ENCODE measurements around the gene TMEM244. TPM values are rescaled to one million over a fixed set of nuclear protein-coding genes. Genes with fewer than 3 reads are reported as not detected.
"Not testable (repeated sequence)": the region's sequence is repeated elsewhere in the genome, so short reads cannot be mapped to it uniquely, and the experiment has no call there.

The TMEM244 gene
- total RNA-seq, 1 donor from 2014 or later = not detected

DNA sequence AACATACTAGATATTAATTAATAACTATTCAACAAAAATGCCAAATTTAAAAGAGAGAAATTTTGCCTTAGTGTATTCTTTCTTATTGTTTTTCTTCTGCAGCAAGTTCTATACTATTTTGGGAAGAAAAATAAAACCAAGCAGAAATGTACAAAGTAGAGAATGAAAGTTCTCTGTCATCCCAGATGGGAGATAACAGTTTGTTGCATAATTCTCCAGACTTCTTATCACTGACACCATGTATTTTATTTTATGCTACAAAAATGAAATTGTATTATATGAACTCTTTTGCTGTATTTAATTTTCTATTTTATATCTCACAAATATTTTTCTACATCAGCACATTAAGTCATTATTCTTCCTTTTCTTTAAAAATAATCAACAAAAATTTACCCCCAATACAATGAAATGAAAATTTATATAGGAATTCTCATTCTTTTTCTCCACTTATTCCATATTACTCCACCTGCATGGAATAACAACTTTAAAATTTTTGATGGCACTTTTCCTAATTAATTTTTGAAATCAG is 18.2 kb downstream of the TMEM244 start:
- Mint-ChIP-seq H3K36me3 (ENCODE audit: low read depth, unreplicated experiment) (no peaks in the 10 kb centered on the region), H3K4me1 (ENCODE audit: unreplicated experiment) (no peaks in the 10 kb centered on the region), H3K27ac (ENCODE audit: unreplicated experiment) (no peak overlapping the region), H3K9me3 (ENCODE audit: unreplicated experiment) (no peaks in the 10 kb centered on the region), H3K4me3 (ENCODE audit: unreplicated experiment) (no peak overlapping the region), H3K27me3 (ENCODE audit: unreplicated experiment) (peaks cover under 1% of the 10 kb centered on the region)
- TF ChIP-seq, protein P1, sequence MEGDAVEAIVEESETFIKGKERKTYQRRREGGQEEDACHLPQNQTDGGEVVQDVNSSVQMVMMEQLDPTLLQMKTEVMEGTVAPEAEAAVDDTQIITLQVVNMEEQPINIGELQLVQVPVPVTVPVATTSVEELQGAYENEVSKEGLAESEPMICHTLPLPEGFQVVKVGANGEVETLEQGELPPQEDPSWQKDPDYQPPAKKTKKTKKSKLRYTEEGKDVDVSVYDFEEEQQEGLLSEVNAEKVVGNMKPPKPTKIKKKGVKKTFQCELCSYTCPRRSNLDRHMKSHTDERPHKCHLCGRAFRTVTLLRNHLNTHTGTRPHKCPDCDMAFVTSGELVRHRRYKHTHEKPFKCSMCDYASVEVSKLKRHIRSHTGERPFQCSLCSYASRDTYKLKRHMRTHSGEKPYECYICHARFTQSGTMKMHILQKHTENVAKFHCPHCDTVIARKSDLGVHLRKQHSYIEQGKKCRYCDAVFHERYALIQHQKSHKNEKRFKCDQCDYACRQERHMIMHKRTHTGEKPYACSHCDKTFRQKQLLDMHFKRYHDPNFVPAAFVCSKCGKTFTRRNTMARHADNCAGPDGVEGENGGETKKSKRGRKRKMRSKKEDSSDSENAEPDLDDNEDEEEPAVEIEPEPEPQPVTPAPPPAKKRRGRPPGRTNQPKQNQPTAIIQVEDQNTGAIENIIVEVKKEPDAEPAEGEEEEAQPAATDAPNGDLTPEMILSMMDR (IDR thresholded peaks at IDR 0.05; ENCODE audit: unreplicated experiment) = no peak
- DNase-seq (ENCODE audit: low spot score) = no peak

DNA sequence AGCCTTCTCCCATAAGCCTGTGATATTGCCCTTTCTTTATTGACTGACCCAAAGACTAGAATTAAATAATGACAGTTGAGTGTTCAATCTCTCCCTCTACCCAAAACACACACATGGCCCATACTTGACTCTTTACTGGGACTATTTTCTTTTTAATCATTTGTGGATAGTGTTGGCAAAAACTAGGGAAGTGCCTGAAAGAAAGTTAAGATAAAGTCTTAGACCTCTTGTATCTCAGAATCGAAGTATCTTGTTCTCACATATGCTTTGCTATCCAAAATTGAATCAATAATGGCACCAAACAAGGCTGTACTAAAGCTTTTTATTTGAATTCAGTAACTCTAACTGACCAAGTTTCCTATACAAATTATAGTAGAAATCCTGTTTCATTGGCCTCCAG is 19.0 kb downstream of the TMEM244 start:
- Mint-ChIP-seq H3K27me3 (ENCODE audit: unreplicated experiment) (no peaks in the 10 kb centered on the region), H3K9me3 (ENCODE audit: unreplicated experiment) (no peaks in the 10 kb centered on the region), H3K4me3 (ENCODE audit: unreplicated experiment) (no peak overlapping the region), H3K4me1 (ENCODE audit: unreplicated experiment) (no peaks in the 10 kb centered on the region), H3K27ac (ENCODE audit: unreplicated experiment) (no peak overlapping the region), H3K36me3 (ENCODE audit: low read depth, unreplicated experiment) (no peaks in the 10 kb centered on the region)
- DNase-seq (ENCODE audit: low spot score) = no peak
- TF ChIP-seq, protein P1 (IDR thresholded peaks at IDR 0.05; ENCODE audit: unreplicated experiment) = no peak

DNA sequence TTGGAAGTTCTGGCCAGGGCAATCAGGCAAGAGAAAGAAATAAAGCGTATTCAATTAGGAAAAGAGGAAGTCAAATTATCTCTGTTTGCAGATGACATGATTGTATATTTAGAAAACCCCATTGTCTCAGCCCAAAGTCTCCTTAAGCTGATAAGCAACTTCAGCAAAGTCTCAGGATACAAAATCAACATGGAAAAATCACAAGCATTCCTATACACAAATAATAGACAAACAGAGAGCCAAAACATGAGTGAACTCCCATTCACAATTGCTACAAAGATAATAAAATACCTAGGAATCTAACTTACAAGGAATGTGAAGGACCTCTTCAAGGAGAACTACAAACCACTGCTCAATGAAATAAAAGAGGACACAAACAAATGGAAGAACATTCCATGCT is 21.6 kb downstream of the TMEM244 start:
- not testable (repeated sequence) for DNase-seq (ENCODE audit: low spot score); H3K27ac Mint-ChIP-seq (ENCODE audit: unreplicated experiment); H3K27me3 Mint-ChIP-seq (ENCODE audit: unreplicated experiment); H3K4me1 Mint-ChIP-seq (ENCODE audit: unreplicated experiment); H3K4me3 Mint-ChIP-seq (ENCODE audit: unreplicated experiment); H3K36me3 Mint-ChIP-seq (ENCODE audit: low read depth, unreplicated experiment); H3K9me3 Mint-ChIP-seq (ENCODE audit: unreplicated experiment)

DNA sequence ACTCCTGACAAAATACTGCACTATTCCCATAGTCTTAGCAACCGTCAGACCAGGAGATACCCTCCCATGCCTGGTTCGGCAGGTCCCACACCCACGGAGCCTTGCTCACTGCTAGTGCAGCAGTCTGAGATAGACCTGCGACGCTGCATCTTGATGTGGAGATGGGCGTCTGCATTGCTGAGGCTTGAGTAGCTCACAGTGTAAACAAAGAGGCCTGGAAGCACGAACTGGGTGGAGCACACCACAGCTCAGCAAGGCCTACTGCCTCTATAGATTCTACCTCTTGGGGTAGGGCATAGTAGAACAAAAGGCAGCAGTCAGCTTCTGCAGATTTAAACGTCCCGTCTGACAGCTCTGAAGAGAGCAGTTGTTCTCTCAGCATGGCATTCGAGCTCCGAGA is 25.4 kb downstream of the TMEM244 start:
- DNase-seq (ENCODE audit: low spot score) = no peak
- TF ChIP-seq, protein P1 (IDR thresholded peaks at IDR 0.05; ENCODE audit: unreplicated experiment) = no peak
- Mint-ChIP-seq H3K4me3 (ENCODE audit: unreplicated experiment) (no peak overlapping the region), H3K36me3 (ENCODE audit: low read depth, unreplicated experiment) (no peaks in the 10 kb centered on the region), H3K27me3 (ENCODE audit: unreplicated experiment) (no peaks in the 10 kb centered on the region), H3K27ac (ENCODE audit: unreplicated experiment) (no peak overlapping the region), H3K9me3 (ENCODE audit: unreplicated experiment) (no peaks in the 10 kb centered on the region), H3K4me1 (ENCODE audit: unreplicated experiment) (no peaks in the 10 kb centered on the region)

DNA sequence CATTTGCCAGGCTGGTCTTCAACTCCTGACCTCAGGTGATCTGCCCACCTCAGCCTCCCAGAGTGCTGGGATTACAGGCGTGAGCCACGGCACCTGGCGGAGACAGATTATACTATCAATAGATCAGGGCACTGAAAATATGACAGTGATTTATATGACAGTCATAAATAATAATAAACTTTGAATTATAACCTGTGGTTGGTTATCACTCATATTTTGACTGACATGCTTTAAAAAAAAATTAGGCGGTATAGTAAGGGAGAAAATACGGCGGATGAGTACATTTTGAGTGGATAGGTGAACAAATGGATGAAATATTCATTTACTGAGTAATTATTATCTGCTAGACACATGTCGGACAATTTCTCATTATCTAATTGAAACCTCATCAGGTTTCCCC is 28.8 kb downstream of the TMEM244 start:
- H3K36me3 Mint-ChIP-seq (ENCODE audit: low read depth, unreplicated experiment) = no peaks in the 10 kb centered on the region
- H3K4me3 Mint-ChIP-seq (ENCODE audit: unreplicated experiment) = no peak overlapping the region
- no peak for DNase-seq (ENCODE audit: low spot score)
- H3K27me3 Mint-ChIP-seq (ENCODE audit: unreplicated experiment) = no peaks in the 10 kb centered on the region
- TF ChIP-seq, protein P1 (IDR thresholded peaks at IDR 0.05; ENCODE audit: unreplicated experiment) = no peak
- H3K4me1 Mint-ChIP-seq (ENCODE audit: unreplicated experiment) = no peaks in the 10 kb centered on the region
- no peak overlapping the region for H3K27ac Mint-ChIP-seq (ENCODE audit: unreplicated experiment)
- no peaks in the 10 kb centered on the region for H3K9me3 Mint-ChIP-seq (ENCODE audit: unreplicated experiment)
